ENCODE results near the gene RBM10. TPM values are rescaled to one million over a fixed set of nuclear protein-coding genes. Genes with fewer than 3 reads are reported as not detected.

RBM10 gene
- total and polyA plus RNA-seq, 9 of the 15 experiments (the other 6 are each of a cell fraction or from before 2014, with no cell fraction given) = 1.1 to 61.7 (median 31.5) TPM

DNA sequence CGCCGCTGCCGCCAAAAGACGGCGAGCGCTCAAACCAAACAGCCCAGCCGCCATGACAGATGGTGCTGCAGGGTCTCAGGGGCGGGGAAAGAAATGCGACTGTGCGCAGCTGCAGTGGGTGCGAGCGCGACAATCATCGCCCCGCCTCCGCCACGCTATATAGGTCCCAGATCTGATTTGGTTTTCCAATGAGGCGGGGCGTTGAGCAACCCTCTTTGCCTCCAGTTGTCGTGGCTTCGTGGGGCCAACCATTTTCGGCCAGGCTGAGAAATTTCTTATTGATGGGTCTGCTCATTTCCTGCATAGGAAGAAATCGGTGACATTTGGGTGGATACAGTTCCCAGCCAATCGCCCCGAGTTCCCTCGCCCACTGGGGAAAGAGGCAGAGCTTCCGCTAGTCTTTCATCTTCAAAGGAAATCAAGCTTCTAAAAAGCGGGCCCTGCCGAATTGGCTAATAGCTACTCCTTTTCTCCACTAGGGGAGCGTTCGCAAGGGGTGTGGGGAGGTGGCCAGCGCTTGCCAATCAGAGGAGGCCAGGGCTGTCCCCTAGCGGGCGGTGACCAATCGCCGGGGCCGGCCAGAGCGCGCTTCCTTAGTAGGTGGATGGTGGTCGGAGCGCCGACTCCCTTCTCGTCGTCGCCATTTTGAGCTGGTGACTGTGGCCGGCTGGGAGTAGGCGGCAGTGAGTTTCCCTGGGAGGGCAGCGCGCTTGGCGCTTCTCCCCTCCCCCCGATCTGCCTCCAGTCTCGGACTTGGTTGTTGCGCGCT is at the start of gene RBM10, which contains the start of gene NDUFB11 (continued):
- TF ChIP-seq, protein P1, sequence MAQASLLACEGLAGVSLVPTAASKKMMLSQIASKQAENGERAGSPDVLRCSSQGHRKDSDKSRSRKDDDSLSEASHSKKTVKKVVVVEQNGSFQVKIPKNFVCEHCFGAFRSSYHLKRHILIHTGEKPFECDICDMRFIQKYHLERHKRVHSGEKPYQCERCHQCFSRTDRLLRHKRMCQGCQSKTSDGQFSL (CRISPR knock-in tag; IDR thresholded peaks at IDR 0.05) = no peak; the same call in 1 of the 2 replicates
- TF ChIP-seq, protein P1 (tag; IDR thresholded peaks at IDR 0.05) = peak in 1 of 2 experiments; percentile 86; a peak in 1 of 4 replicates
- TF ChIP-seq NCOA2 (IDR thresholded peaks at IDR 0.05; ENCODE audit: partially characterized antibody in 2 of 2) = no peak
- TF ChIP-seq BRF1 (IDR thresholded peaks at IDR 0.05; ENCODE audit: borderline replicate concordance, extremely low read depth, insufficient read length) = no peak
- no peak for TF ChIP-seq GATAD2B (IDR thresholded peaks at IDR 0.05; ENCODE audit: borderline replicate concordance)
- TF ChIP-seq MECOM (CRISPR knock-in tag; IDR thresholded peaks at IDR 0.05) = no peak

DNA sequence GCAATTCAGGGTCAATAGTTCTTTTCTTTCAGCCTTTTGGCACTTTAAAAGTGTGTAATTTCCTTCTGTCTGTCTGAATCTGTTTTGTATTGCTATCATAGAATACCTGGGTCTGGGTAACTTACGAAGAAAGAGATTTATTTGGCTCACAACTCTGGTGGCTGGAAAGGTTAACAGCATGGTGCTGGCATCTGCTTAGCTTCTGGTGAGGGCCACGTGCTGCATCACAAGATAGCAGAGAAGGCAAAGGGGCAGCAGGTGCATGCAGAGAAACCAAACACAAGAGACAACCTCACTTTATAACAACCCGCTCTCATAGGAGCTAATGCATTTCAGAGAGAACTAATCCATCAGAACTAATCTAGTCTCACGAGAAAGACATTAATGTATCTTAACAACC is 48.0 kb upstream of the RBM10 start:
- FAIRE-seq (no peak), ATAC-seq (no peak), DNase-seq (ENCODE audit: extremely low read depth in 1 of 4, low spot score in 3 of 4) (no peak)
- Histone ChIP-seq H3K9ac (ENCODE audit: insufficient read depth in 1 of 2, low read depth in 2 of 2, low read length in 2 of 2) (no peak overlapping the region), H3K4me2 (ENCODE audit: insufficient read depth, low read length) (no peak overlapping the region), H4K20me1 (replicated peaks; ENCODE audit: control insufficient read depth, insufficient read depth, low read length) (no peaks in the 10 kb centered on the region), H3K4me3 (no peak overlapping the region), H3K27me3 (ENCODE audit: control insufficient read depth in 2 of 2, insufficient read depth in 2 of 2, low read length in 2 of 2) (no peaks in the 10 kb centered on the region; a peak in 1 of 5 replicates), H2AFZ (ENCODE audit: low read depth, low read length) (no peak overlapping the region), H3K36me3 (ENCODE audit: control insufficient read depth, insufficient read depth, low read length) (no peaks in the 10 kb centered on the region), H3K79me2 (ENCODE audit: control insufficient read depth, insufficient read depth, low read length) (no peaks in the 10 kb centered on the region), H3K4me1 (replicated peaks in 1 of 2; ENCODE audit: control insufficient read depth in 2 of 2, insufficient read depth in 2 of 2, low read length in 2 of 2) (no peaks in the 10 kb centered on the region), H3K27ac (ENCODE audit: extremely low read depth, low read depth, low read length) (no peak overlapping the region), H3K9me1 (ENCODE audit: control insufficient read depth, insufficient read depth, low read length) (no peaks in the 10 kb centered on the region), H3K9me3 (replicated peaks; ENCODE audit: control insufficient read depth, insufficient read depth, low read depth, low read length) (no peaks in the 10 kb centered on the region)
- BruUV-seq (replicated peaks) = no TSS peak
- ChIA-PET POLR2A (interaction anchor here (1.0 kb wide), 1 partner anchor 9 kb away, joined by 3 read pairs; no protein-coding TSS in a partner anchor), CTCF (ENCODE audit: low intra/inter-chr PET ratio) (interaction anchor here (0.6 kb wide), 1 partner anchor 1946 kb away, joined by 3 read pairs; no protein-coding TSS in a partner anchor)
- in situ Hi-C loops (cut with MboI) (no loop called here), intact Hi-C loops (cut with micrococcal nuclease) (no loop called here)
- 6% methylated on average over 4 of the region's 4 CpGs for WGBS (ENCODE audit: insufficient coverage, low coverage, missing lambda C conversion rate)
- TF ChIP-seq, protein P2, sequence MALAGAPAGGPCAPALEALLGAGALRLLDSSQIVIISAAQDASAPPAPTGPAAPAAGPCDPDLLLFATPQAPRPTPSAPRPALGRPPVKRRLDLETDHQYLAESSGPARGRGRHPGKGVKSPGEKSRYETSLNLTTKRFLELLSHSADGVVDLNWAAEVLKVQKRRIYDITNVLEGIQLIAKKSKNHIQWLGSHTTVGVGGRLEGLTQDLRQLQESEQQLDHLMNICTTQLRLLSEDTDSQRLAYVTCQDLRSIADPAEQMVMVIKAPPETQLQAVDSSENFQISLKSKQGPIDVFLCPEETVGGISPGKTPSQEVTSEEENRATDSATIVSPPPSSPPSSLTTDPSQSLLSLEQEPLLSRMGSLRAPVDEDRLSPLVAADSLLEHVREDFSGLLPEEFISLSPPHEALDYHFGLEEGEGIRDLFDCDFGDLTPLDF (CRISPR knock-in tag; IDR thresholded peaks at IDR 0.05) = no peak
- no peak for TF ChIP-seq POLR2G (IDR thresholded peaks at IDR 0.05; ENCODE audit: low read depth, low read length)
- TF ChIP-seq, protein P3, sequence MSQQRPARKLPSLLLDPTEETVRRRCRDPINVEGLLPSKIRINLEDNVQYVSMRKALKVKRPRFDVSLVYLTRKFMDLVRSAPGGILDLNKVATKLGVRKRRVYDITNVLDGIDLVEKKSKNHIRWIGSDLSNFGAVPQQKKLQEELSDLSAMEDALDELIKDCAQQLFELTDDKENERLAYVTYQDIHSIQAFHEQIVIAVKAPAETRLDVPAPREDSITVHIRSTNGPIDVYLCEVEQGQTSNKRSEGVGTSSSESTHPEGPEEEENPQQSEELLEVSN (IDR thresholded peaks at IDR 0.05; ENCODE audit: borderline replicate concordance in 1 of 2, extremely low read depth in 1 of 2, insufficient read depth in 1 of 2, insufficient read length in 1 of 2, low read depth in 1 of 2, low read length in 1 of 2, poor library complexity in 1 of 2, severe bottlenecking in 1 of 2) = no peak
- TF ChIP-seq, protein P4, sequence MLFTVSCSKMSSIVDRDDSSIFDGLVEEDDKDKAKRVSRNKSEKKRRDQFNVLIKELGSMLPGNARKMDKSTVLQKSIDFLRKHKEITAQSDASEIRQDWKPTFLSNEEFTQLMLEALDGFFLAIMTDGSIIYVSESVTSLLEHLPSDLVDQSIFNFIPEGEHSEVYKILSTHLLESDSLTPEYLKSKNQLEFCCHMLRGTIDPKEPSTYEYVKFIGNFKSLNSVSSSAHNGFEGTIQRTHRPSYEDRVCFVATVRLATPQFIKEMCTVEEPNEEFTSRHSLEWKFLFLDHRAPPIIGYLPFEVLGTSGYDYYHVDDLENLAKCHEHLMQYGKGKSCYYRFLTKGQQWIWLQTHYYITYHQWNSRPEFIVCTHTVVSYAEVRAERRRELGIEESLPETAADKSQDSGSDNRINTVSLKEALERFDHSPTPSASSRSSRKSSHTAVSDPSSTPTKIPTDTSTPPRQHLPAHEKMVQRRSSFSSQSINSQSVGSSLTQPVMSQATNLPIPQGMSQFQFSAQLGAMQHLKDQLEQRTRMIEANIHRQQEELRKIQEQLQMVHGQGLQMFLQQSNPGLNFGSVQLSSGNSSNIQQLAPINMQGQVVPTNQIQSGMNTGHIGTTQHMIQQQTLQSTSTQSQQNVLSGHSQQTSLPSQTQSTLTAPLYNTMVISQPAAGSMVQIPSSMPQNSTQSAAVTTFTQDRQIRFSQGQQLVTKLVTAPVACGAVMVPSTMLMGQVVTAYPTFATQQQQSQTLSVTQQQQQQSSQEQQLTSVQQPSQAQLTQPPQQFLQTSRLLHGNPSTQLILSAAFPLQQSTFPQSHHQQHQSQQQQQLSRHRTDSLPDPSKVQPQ (CRISPR knock-in tag; IDR thresholded peaks at IDR 0.05; ENCODE audit: borderline replicate concordance) = no peak
- no peak for TF ChIP-seq ZSCAN32 (CRISPR knock-in tag; IDR thresholded peaks at IDR 0.05)
- TF ChIP-seq, protein P5, sequence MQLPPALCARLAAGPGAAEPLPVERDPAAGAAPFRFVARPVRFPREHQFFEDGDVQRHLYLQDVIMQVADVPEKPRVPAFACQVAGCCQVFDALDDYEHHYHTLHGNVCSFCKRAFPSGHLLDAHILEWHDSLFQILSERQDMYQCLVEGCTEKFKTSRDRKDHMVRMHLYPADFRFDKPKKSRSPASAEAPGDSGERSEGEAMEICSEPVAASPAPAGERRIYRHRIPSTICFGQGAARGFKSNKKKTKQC (CRISPR knock-in tag; IDR thresholded peaks at IDR 0.05) = no peak
